ENCODE measurements around the gene ZNF236.

DNA sequence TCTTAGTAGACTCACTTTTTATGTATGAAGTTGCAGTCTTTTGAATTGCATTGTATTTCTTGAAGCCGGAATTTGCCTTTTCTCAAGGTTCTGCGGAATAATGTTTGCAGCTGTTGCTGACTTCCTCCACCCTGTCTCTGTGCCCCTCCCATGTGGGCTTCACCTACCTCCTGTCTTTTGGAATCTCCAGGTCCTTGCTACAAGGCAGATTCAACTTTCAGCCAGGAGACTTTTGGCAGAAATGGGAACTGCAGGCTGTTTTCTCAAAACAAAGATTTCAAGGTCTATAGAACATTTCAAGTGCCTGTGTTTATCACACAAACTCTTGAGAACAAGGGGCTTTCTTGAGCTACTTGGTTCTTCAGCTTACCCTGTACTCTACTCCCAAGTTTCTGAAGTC is 25.6 kb downstream of the ZNF236 start:
- peak in 2 of 7 experiments; percentile 5 to 12 for TF ChIP-seq CTCF (IDR thresholded peaks at IDR 0.05)
- TF ChIP-seq POLR2AphosphoS5 (IDR thresholded peaks at IDR 0.05): no peak
- no peak for TF ChIP-seq POLR2A (IDR thresholded peaks at IDR 0.05)

Measured in stomach (tissue), 4 donors.